ENCODE measurements around the gene KRTAP12-3. TPM values are rescaled to one million over a fixed set of nuclear protein-coding genes. Genes with fewer than 3 reads are reported as not detected.
"Not testable (repeated sequence)": the region's sequence is repeated elsewhere in the genome, so short reads cannot be mapped to it uniquely, and the experiment has no call there.

Gene KRTAP12-3
- total and polyA plus RNA-seq, 9 of the 15 experiments (the other 6 are each of a cell fraction or from before 2014, with no cell fraction given): not detected

GRCh38 chr21:44658913-44659595 is 1.3 kb downstream of the KRTAP12-3 start:
- H3K4me2 ChIP-seq (ENCODE audit: insufficient read depth, low read length): no peak overlapping the region
- no peak overlapping the region for H3K9ac ChIP-seq (ENCODE audit: insufficient read depth in 1 of 2, low read depth in 2 of 2, low read length in 2 of 2)
- no TSS peak for BruUV-seq (replicated peaks)
- peaks cover 0 to 14% of the 10 kb centered on the region in 2 experiments; a peak in 3 of 5 replicates for H3K27me3 ChIP-seq (ENCODE audit: control insufficient read depth in 2 of 2, insufficient read depth in 2 of 2, low read length in 2 of 2)
- ChIA-PET CTCF (ENCODE audit: low intra/inter-chr PET ratio) (no interaction called here), POLR2A (no interaction called here)
- DNase-seq (ENCODE audit: extremely low read depth in 1 of 4, low spot score in 3 of 4) (no peak), ATAC-seq (no peak), FAIRE-seq (no peak)
- H4K20me1 ChIP-seq (replicated peaks; ENCODE audit: control insufficient read depth, insufficient read depth, low read length): no peaks in the 10 kb centered on the region
- no peaks in the 10 kb centered on the region for H3K36me3 ChIP-seq (ENCODE audit: control insufficient read depth, insufficient read depth, low read length)
- in situ Hi-C loops (cut with MboI): no loop called here
- WGBS (ENCODE audit: insufficient coverage, low coverage, missing lambda C conversion rate): 0% methylated on average over 11 of the region's 11 CpGs
- H3K9me3 ChIP-seq (replicated peaks; ENCODE audit: control insufficient read depth, insufficient read depth, low read depth, low read length): no peaks in the 10 kb centered on the region
- no peak overlapping the region for H3K27ac ChIP-seq (ENCODE audit: extremely low read depth, low read depth, low read length)
- H3K9me1 ChIP-seq (ENCODE audit: control insufficient read depth, insufficient read depth, low read length): no peaks in the 10 kb centered on the region
- H2AFZ ChIP-seq (ENCODE audit: low read depth, low read length): no peak overlapping the region
- H3K4me1 ChIP-seq (replicated peaks in 1 of 2; ENCODE audit: control insufficient read depth in 2 of 2, insufficient read depth in 2 of 2, low read length in 2 of 2): peaks cover 0 to 7% of the 10 kb centered on the region in 2 experiments; a peak in 1 of 5 replicates
- intact Hi-C loops (cut with micrococcal nuclease): no loop called here
- TF ChIP-seq, protein P1, sequence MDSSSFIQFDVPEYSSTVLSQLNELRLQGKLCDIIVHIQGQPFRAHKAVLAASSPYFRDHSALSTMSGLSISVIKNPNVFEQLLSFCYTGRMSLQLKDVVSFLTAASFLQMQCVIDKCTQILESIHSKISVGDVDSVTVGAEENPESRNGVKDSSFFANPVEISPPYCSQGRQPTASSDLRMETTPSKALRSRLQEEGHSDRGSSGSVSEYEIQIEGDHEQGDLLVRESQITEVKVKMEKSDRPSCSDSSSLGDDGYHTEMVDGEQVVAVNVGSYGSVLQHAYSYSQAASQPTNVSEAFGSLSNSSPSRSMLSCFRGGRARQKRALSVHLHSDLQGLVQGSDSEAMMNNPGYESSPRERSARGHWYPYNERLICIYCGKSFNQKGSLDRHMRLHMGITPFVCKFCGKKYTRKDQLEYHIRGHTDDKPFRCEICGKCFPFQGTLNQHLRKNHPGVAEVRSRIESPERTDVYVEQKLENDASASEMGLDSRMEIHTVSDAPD (CRISPR knock-in tag; IDR thresholded peaks at IDR 0.05): no peak
- no peaks in the 10 kb centered on the region for H3K79me2 ChIP-seq (ENCODE audit: control insufficient read depth, insufficient read depth, low read length)
- H3K4me3 ChIP-seq: no peak overlapping the region

DNA sequence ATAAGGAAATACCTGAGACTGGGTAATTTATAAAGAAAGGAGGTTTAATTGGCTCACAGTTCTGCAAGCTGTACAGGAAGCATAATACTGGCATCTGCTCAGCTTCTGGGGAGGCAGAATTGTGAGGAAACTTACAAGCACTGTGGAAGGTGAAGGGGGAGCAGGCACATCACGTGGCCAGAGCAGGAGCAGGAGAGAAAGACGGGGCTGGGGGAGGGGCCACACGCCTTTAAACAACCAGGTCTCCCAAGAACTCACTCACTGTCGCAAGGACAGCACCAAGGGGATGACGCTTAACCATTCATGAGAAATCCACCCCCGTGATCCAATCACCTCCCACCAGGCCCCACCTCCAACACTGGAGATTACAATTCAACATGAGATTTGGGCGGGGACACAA is 3.8 kb downstream of the KRTAP12-3 start:
- H3K4me2 ChIP-seq (ENCODE audit: insufficient read depth, low read length); intact Hi-C loops (cut with micrococcal nuclease); H3K27me3 ChIP-seq (ENCODE audit: control insufficient read depth in 2 of 2, insufficient read depth in 2 of 2, low read length in 2 of 2); H3K9me1 ChIP-seq (ENCODE audit: control insufficient read depth, insufficient read depth, low read length); H3K36me3 ChIP-seq (ENCODE audit: control insufficient read depth, insufficient read depth, low read length); POLR2A ChIA-PET; H3K9ac ChIP-seq (ENCODE audit: insufficient read depth in 1 of 2, low read depth in 2 of 2, low read length in 2 of 2); BruUV-seq (replicated peaks); H3K4me3 ChIP-seq; H3K79me2 ChIP-seq (ENCODE audit: control insufficient read depth, insufficient read depth, low read length); in situ Hi-C loops (cut with MboI); DNase-seq (ENCODE audit: extremely low read depth in 1 of 4, low spot score in 3 of 4); H3K4me1 ChIP-seq (replicated peaks in 1 of 2; ENCODE audit: control insufficient read depth in 2 of 2, insufficient read depth in 2 of 2, low read length in 2 of 2); ATAC-seq; H4K20me1 ChIP-seq (replicated peaks; ENCODE audit: control insufficient read depth, insufficient read depth, low read length); CTCF ChIA-PET (ENCODE audit: low intra/inter-chr PET ratio); H2AFZ ChIP-seq (ENCODE audit: low read depth, low read length); H3K27ac ChIP-seq (ENCODE audit: extremely low read depth, low read depth, low read length); FAIRE-seq; H3K9me3 ChIP-seq (replicated peaks; ENCODE audit: control insufficient read depth, insufficient read depth, low read depth, low read length): not testable (repeated sequence)
- WGBS (ENCODE audit: insufficient coverage, low coverage, missing lambda C conversion rate): 2% methylated on average over 7 of the region's 7 CpGs
